COR-L47 (cell line): ENCODE results near the gene POU3F4.

Experiments
- DNase-seq: peaks from one replicate; lab custom pipeline; 2025; lab: John Stamatoyannopoulos, UW

POU3F4 gene

DNA sequence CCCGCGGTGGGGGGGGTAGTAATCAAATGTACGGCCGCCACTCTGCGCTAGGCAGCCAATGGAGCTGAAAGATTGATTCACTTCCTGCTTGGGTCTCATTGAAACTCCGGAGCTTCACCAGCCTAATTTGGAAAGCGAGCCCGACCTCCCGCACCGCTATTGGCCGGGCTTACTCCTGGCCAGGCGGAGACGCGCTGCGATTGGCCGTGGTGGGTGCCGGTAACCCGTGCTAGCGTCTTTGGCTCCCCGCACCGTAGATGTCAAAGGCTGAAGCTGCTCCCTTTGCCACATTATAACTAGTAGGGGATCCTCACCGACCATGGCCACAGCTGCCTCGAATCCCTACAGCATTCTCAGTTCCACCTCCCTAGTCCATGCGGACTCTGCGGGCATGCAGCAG lies at the start of gene POU3F4:
Gene POU3F4 (plus strand): TSS at position 285 of the 400 bp plus-strand sequence. CDS start 35 bp downstream, at position 320.
- DNase-seq: no peak

DNA sequence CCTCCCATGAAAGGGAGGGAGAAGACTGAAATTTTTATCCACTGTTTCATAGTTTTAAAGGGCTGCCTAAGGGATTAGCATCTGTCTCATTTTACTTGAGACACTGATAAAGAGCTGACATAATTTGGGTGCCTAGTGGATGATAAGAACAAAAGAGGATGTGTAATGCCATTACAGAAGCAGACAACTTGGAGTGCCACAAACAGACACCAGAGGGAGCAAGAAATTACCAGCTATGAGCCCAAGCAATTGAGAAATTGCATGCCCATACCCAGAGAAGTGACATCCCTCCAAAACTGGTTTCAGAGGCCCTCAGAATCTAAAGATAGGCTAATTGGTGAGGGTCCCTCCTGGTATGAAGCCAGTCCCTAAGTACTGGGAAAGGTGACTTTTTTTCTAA lies 38.5 kb upstream of the POU3F4 start:
- DNase-seq: no peak

- no peak for DNase-seq
Measured at GRCh38 chrX:83495898-83496297, 12.2 kb upstream of the POU3F4 start.

DNA sequence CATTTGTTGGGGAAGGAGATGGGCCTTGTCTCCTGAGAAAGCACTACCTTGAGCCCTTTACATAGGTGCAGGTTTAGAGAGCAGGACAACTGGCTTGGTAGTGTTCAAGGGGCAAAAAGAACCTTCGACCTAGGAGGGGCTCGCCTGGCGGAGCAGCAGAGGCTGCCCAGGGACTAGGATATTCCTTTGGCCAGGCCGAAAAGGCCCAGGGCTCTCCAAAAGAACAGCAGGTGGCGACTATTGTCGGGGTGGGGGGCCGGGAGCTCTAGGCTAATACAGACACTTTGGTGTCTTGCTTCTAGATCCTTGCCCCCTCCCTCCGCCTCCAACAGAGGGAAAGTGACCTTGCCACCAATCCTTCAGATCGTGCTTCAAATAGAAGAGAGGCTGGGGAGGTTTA lies 7.1 kb upstream of the POU3F4 start:
- DNase-seq: no peak

GRCh38 chrX:83501530-83501929 lies 6.6 kb upstream of the POU3F4 start:
- no peak for DNase-seq

- DNase-seq: no peak
Measured at GRCh38 chrX:83504721-83505479, 3.2 kb upstream of the POU3F4 start.

GRCh38 chrX:83508526-83509253 lies 600 bp downstream of the POU3F4 start:
- DNase-seq: no peak

DNA sequence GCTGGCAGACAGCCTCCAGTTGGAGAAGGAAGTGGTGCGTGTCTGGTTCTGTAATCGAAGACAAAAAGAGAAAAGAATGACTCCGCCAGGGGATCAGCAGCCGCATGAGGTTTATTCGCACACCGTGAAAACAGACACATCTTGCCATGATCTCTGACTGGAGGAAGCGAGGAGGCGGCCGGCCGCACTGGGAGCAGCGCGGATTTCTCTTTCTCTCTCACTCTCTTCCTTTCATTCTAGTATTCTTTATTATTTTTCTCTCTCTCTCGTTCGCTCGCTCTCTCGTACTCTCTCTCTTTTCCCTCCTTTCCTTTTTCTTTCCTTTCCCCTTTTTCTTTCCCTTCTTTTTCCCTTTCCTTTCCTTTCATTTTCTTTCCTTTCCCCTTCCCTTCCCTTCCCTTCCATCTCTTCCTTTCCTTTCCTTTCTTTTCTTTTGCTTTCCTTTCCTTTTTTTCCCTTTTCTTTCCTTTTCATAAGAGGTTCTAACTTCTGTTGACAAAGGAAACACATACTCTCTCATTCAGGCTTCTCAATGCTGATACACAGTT lies 1.2 kb downstream of the POU3F4 start:
- no peak for DNase-seq

DNA sequence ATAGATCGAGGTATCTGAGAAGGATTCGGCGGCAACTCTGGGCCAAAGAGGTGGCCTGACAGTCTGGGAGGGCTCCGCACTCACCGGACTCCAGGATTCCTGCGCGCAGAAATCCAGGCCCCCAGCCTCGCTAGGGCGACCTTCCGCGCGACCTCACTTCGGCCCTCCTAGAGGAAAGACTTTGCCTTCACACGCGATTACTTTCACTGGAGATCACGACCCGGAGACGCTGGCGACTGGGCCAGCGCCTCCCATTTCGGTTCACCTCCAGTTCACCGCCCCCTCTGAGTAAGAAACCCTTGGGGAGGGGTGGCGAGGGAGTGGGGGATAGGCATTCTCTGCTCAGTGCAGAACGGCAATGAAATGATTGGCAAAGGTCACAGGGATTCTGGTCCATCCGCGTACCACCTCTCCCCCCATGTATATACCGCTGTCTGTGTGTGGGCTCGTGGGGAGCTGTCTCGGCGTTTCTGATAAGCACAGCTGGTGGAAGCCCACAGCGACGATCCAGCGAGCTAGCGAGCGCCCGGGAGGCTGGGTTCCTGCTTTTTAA lies 2.5 kb downstream of the POU3F4 start:
- DNase-seq: no peak

GRCh38 chrX:83511208-83511607 lies 3.1 kb downstream of the POU3F4 start:
- no peak for DNase-seq

- DNase-seq: no peak
Measured at GRCh38 chrX:83512111-83512510, 4.0 kb downstream of the POU3F4 start.

DNA sequence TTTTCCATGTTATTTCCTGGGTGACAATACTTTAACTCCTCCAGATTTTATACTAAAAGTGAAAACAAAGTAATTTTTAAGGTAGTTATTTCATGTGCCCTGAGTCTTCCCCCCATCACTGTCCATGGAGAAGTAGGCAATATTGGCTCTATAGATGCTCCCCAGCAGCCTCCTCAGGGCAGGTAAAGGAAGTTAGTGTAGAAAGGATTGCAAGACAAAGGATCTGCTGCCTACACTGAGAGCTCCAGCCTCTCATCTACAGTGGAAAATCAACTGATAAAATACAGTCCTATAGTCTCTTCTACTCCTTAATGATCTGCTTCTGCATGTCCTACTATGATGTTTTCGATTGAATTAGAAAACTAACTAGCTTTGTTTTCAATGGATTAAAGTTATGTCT lies 8.5 kb downstream of the POU3F4 start:
- no peak for DNase-seq

- no peak for DNase-seq
Measured at GRCh38 chrX:83521905-83522304, 13.8 kb downstream of the POU3F4 start.

DNA sequence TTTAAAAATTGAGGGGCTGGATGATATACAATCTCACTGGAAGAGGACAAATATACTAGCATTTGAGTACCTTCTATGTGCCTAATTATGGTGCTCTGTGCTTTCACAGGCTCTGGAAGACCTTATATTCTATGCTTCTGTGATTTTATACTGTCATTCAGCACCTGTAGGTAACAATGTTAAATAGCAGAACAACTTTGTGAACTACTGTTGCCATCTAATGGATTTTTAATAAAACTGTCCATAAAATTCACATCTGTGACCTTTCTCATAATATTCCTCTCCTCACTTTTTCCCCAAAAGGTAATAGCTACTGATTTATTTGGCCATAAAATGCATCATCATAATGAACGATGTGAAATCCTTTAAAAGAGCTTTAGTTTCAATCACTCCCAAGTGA lies 21.9 kb downstream of the POU3F4 start:
- no peak for DNase-seq

GRCh38 chrX:83535417-83536196 lies 27.5 kb downstream of the POU3F4 start:
- DNase-seq: no peak
